ENCODE results near the gene QSER1. TPM values are rescaled to one million over a fixed set of nuclear protein-coding genes. Genes with fewer than 3 reads are reported as not detected.

QSER1 gene
- total and polyA plus RNA-seq, 4 donors = 2.4 to 12.6 (median 7.1) TPM

- H3K36me3 ChIP-seq (ENCODE audit: control insufficient read depth in 4 of 4, insufficient read depth in 3 of 4, low read depth in 1 of 4, low read length in 3 of 4) = no peaks in the 10 kb centered on the region
- no peaks in the 10 kb centered on the region for H3K27me3 ChIP-seq (ENCODE audit: control insufficient read depth in 4 of 4, insufficient read depth in 4 of 4, low read length in 3 of 4)
- no peak overlapping the region for H3K9ac ChIP-seq (ENCODE audit: low read depth in 1 of 2, low read length in 2 of 2)
- no peak overlapping the region for H3K27ac ChIP-seq (ENCODE audit: low read depth in 1 of 2, low read length in 2 of 2)
- H3K4me3 ChIP-seq (ENCODE audit: low read depth in 1 of 3, low read length in 3 of 3) = no peak overlapping the region
- peaks cover 0 to 4% (median 1%) of the 10 kb centered on the region in 4 donors for H3K4me1 ChIP-seq (ENCODE audit: control insufficient read depth in 4 of 4, insufficient read depth in 4 of 4, low read length in 3 of 4)
- no peak for TF ChIP-seq HNF4A (conservative IDR thresholded peaks at IDR 0.05)
- TF ChIP-seq RXRA (IDR thresholded peaks at IDR 0.05) = no peak
- no peak for TF ChIP-seq YY1 (IDR thresholded peaks at IDR 0.05)
- no peak for TF ChIP-seq HNF4G (IDR thresholded peaks at IDR 0.05)
- no peak for TF ChIP-seq ZBTB33 (IDR thresholded peaks at IDR 0.05)
- TF ChIP-seq ATF3 (IDR thresholded peaks at IDR 0.05) = no peak
- TF ChIP-seq MAX (IDR thresholded peaks at IDR 0.05) = no peak
- TF ChIP-seq FOXA1 (IDR thresholded peaks at IDR 0.05) = no peak
- no peak for TF ChIP-seq EGR1 (IDR thresholded peaks at IDR 0.05; ENCODE audit: low read depth in 2 of 2)
- TF ChIP-seq NR2F2 (IDR thresholded peaks at IDR 0.05) = no peak
- no peak for TF ChIP-seq SP1 (IDR thresholded peaks at IDR 0.05)
- TF ChIP-seq TAF1 (conservative IDR thresholded peaks at IDR 0.05) = no peak
- no peak for TF ChIP-seq RAD21 (IDR thresholded peaks at IDR 0.05)
- no peak for TF ChIP-seq JUND (IDR thresholded peaks at IDR 0.05)
- TF ChIP-seq FOXA2 (IDR thresholded peaks at IDR 0.05) = no peak
- no peak for TF ChIP-seq GABPA (IDR thresholded peaks at IDR 0.05 in 1 of 2, conservative IDR thresholded peaks at IDR 0.05 in 1 of 2)
- TF ChIP-seq REST (IDR thresholded peaks at IDR 0.05) = no peak
- no peak for TF ChIP-seq CTCF (IDR thresholded peaks at IDR 0.05; ENCODE audit: low read depth, low read length, missing input control)
- DNase-seq (ENCODE audit: low spot score) = no peak
- H3K9me3 ChIP-seq (ENCODE audit: control insufficient read depth in 4 of 4, low read length in 3 of 4) = no peaks in the 10 kb centered on the region
- WGBS = 89% methylated on average over 1 of the region's 1 CpG
These were observed 23.8 kb downstream of the QSER1 start for GRCh38 chr11:32916361-32916760.

Measured in liver (tissue), 9 donors.